Stomach (tissue), 4 donors: ENCODE results near the gene ZNF83.

Experiments
- EP300 ChIP-seq: sonication (generic); formaldehyde crosslinking; IDR thresholded peaks from one replicate; pipeline ENCODE4 v1.6.1; 2017; ENCODE audit warnings: antibody characterized with exemption
- POLR2A ChIP-seq, 4 donors: fragments of 450-650 bp; IDR thresholded peaks; one replicate each; pipeline ENCODE4 v1.6.1; 2016; ENCODE audit warnings: antibody characterized with exemption in 4 of 4, control low read depth in 2 of 4, mild to moderate bottlenecking in 1 of 4, moderate library complexity in 1 of 4
- POLR2AphosphoS5 ChIP-seq, 3 donors: sonication (generic); formaldehyde crosslinking; IDR thresholded peaks; one replicate each; pipeline ENCODE4 v1.6.1; 2016; ENCODE audit warnings: antibody characterized with exemption in 3 of 3
- TF ChIP-seq, protein P1 (sequence below), 7 experiments: fragments of 450-650 bp in 4 of 7; fragments of 200-600 bp in 3 of 7; sonication (generic) in 3 of 7; IDR thresholded peaks; one replicate each; pipeline ENCODE4 v1.5.1; 2016 to 2019; ENCODE audit warnings: antibody characterized with exemption in 7 of 7, control low read depth in 2 of 7, mild to moderate bottlenecking in 1 of 7

DNA sequence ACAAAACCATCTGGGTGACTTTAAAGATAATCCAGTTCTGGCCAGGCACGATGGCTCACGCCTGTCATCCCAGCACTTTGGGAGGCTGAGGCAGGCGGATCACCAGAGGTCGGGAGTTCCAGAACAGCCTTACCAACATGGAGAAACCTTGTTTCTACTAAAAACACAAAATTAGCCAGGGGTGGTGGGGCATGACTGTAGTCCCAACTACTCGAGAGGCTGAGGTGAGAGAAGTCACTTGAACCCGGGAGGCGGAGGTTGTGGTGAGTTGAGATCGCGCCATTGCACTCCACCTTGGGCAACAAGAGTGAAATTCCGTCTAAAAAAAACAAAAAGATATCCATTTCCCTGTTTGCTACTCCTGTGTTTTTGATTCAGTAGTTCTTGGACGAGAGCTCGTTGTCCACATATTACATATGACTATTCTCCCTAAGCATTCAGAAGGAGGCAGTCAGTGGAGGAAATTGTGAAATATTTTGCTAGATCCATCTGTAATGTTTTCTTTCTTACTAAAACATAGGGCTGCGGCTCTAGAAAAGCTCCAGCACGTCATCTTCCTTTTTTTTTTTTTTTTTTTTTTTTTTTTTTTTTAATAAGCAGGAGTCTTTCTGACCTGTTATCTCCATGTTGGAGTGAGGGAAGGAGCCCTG lies 34.5 kb downstream of the ZNF83 start:
- TF ChIP-seq, protein P1, sequence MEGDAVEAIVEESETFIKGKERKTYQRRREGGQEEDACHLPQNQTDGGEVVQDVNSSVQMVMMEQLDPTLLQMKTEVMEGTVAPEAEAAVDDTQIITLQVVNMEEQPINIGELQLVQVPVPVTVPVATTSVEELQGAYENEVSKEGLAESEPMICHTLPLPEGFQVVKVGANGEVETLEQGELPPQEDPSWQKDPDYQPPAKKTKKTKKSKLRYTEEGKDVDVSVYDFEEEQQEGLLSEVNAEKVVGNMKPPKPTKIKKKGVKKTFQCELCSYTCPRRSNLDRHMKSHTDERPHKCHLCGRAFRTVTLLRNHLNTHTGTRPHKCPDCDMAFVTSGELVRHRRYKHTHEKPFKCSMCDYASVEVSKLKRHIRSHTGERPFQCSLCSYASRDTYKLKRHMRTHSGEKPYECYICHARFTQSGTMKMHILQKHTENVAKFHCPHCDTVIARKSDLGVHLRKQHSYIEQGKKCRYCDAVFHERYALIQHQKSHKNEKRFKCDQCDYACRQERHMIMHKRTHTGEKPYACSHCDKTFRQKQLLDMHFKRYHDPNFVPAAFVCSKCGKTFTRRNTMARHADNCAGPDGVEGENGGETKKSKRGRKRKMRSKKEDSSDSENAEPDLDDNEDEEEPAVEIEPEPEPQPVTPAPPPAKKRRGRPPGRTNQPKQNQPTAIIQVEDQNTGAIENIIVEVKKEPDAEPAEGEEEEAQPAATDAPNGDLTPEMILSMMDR (IDR thresholded peaks at IDR 0.05) = no peak
- TF ChIP-seq POLR2AphosphoS5 (IDR thresholded peaks at IDR 0.05) (no peak), EP300 (no peak), POLR2A (IDR thresholded peaks at IDR 0.05) (no peak)
